ENCODE results near the gene NR2F1-AS1.

Gene NR2F1-AS1

DNA sequence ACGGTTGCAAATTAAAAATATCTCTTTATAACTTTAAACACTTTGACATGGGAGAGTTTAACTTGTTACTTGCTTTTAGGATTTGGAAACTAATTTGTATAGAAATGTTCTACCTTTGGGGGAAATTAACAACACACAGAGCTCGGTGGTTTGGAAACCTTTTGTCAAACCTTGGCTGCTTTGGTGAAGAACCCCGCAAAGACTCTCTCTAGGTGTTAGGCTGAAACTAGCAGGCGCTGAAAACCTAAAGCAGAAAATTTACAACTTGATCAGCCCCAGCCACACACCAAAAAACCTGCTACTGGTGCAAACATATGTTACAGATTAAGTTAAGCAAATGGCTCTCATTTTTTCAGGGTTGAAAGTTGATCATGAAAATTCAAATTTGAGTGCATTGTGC is 27.8 kb upstream of the NR2F1-AS1 start:
- TF ChIP-seq FOXP2 (optimal IDR thresholded peaks at IDR 0.05; ENCODE audit: borderline replicate concordance, extremely low read depth, extremely low read length, insufficient read depth) (no peak), TAF1 (IDR thresholded peaks at IDR 0.05; ENCODE audit: borderline replicate concordance, insufficient read depth, low read length) (no peak), SIN3A (IDR thresholded peaks at IDR 0.05; ENCODE audit: borderline replicate concordance, insufficient read depth, low read length) (no peak), POLR2AphosphoS5 (IDR thresholded peaks at IDR 0.05; ENCODE audit: low read depth, low read length) (no peak)
- TF ChIP-seq, protein P1, sequence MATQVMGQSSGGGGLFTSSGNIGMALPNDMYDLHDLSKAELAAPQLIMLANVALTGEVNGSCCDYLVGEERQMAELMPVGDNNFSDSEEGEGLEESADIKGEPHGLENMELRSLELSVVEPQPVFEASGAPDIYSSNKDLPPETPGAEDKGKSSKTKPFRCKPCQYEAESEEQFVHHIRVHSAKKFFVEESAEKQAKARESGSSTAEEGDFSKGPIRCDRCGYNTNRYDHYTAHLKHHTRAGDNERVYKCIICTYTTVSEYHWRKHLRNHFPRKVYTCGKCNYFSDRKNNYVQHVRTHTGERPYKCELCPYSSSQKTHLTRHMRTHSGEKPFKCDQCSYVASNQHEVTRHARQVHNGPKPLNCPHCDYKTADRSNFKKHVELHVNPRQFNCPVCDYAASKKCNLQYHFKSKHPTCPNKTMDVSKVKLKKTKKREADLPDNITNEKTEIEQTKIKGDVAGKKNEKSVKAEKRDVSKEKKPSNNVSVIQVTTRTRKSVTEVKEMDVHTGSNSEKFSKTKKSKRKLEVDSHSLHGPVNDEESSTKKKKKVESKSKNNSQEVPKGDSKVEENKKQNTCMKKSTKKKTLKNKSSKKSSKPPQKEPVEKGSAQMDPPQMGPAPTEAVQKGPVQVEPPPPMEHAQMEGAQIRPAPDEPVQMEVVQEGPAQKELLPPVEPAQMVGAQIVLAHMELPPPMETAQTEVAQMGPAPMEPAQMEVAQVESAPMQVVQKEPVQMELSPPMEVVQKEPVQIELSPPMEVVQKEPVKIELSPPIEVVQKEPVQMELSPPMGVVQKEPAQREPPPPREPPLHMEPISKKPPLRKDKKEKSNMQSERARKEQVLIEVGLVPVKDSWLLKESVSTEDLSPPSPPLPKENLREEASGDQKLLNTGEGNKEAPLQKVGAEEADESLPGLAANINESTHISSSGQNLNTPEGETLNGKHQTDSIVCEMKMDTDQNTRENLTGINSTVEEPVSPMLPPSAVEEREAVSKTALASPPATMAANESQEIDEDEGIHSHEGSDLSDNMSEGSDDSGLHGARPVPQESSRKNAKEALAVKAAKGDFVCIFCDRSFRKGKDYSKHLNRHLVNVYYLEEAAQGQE (IDR thresholded peaks at IDR 0.05; ENCODE audit: insufficient read depth in 1 of 2, low read depth in 2 of 2, low read length in 2 of 2), result no peak

DNA sequence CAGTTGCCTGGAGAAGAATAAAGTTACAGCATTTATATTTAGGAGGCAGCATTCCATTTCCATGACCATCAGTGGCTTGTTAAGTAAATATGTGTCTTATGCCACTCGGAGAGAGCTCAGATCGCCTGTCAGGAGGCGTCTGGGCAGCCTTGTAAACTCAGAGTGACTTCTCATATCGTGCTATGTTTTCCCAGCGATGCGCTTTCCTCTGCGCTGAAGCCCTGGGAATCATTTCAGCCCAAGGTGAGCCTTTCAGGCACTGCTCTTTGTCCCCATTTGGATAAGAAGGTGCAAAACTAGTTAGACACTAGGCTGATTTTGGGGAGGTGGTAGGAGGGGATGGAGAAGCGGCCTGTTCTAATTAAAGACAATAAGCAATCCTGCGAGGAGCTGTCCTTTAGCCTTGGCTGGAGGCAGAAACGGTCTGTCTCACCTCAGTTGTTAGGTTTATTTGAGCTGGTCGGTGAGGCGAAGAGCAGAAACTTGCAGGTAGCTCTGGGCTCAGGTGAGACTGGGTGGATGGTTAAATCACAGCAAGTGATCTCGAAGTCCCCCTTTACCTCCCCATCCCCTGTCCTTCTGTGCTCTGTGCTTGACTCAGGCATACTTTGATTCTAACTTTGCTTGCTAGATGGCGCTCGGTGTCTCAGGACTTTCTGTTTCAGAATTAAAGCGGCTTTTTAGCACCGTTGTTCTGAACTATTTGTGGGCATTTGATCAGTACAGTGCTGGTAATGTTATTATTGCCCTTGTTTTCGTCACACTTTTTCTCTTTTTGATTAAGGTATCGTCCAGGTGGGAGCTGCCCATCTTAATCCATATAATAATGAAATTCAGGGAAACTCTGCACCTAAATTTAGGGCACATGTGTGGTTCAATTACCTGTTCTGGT is 26.6 kb upstream of the NR2F1-AS1 start:
- TF ChIP-seq, protein P1 (IDR thresholded peaks at IDR 0.05; ENCODE audit: insufficient read depth in 1 of 2, low read depth in 2 of 2, low read length in 2 of 2), result peak; percentile 4 to 48; a peak in 1 of 4 replicates
- TF ChIP-seq SIN3A (IDR thresholded peaks at IDR 0.05; ENCODE audit: borderline replicate concordance, insufficient read depth, low read length), result no peak

GRCh38 chr5:93606382-93606752 is 25.3 kb upstream of the NR2F1-AS1 start:
- TF ChIP-seq SIN3A (IDR thresholded peaks at IDR 0.05; ENCODE audit: borderline replicate concordance, insufficient read depth, low read length) (no peak), FOXP2 (optimal IDR thresholded peaks at IDR 0.05; ENCODE audit: borderline replicate concordance, extremely low read depth, extremely low read length, insufficient read depth) (no peak), POLR2AphosphoS5 (IDR thresholded peaks at IDR 0.05; ENCODE audit: low read depth, low read length) (no peak), TAF1 (IDR thresholded peaks at IDR 0.05; ENCODE audit: borderline replicate concordance, insufficient read depth, low read length) (no peak)
- TF ChIP-seq, protein P1 (IDR thresholded peaks at IDR 0.05; ENCODE audit: insufficient read depth in 1 of 2, low read depth in 2 of 2, low read length in 2 of 2), result no peak

GRCh38 chr5:93604644-93605515 is 23.9 kb upstream of the NR2F1-AS1 start:
- TF ChIP-seq FOXP2 (optimal IDR thresholded peaks at IDR 0.05; ENCODE audit: borderline replicate concordance, extremely low read depth, extremely low read length, insufficient read depth) (no peak), SIN3A (IDR thresholded peaks at IDR 0.05; ENCODE audit: borderline replicate concordance, insufficient read depth, low read length) (no peak), POLR2AphosphoS5 (IDR thresholded peaks at IDR 0.05; ENCODE audit: low read depth, low read length) (no peak), TAF1 (IDR thresholded peaks at IDR 0.05; ENCODE audit: borderline replicate concordance, insufficient read depth, low read length) (no peak)
- TF ChIP-seq, protein P1 (IDR thresholded peaks at IDR 0.05; ENCODE audit: insufficient read depth in 1 of 2, low read depth in 2 of 2, low read length in 2 of 2), result no peak
